SU-DHL-6 (cell line): Measurements from ENCODE around the gene KCP.

Experiments
- CTCF ChIP-seq: fragments of 200-600 bp; sonication (generic); IDR thresholded peaks from one replicate; pipeline ENCODE4 v1.5.1; 2017; ENCODE audit warnings: antibody characterized with exemption, mild to moderate bottlenecking, low read length, moderate library complexity; ENCODE audit not compliant: insufficient read depth, poor library complexity, severe bottlenecking
- EZH2phosphoT487 ChIP-seq: fragments of 200-600 bp; sonication (generic), shearing (Covaris generic); conservative IDR thresholded peaks from 2 replicates; pipeline ENCODE4 v1.6.1; 2018; ENCODE audit warnings: mild to moderate bottlenecking, antibody characterized with exemption, low read length, moderate library complexity, mixed read lengths

DNA sequence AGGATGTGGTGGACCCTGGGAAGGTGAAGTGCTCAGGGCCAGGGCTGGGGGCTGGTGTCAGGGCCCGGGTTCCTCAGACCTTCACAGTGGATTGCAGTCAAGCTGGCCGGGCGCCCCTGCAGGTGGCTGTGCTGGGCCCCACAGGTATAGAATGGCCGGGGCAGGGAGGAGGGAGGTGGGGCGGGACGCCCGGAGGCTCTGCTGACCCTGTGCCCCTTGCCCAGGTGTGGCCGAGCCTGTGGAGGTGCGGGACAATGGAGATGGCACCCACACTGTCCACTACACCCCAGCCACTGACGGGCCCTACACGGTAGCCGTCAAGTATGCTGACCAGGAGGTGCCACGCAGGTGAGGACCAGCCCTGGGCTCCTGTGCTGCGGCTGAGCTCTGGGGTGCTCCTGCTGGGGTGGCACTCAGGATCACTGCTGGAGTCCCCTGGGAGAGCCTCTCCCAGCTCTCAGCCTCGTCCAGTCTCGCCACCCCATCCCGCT is 62.7 kb downstream of the KCP start:
- TF ChIP-seq CTCF, result no peak
- no peak for TF ChIP-seq EZH2phosphoT487
